HL-60 (cell line): ENCODE results near the gene DAGLB.
A peak's percentile ranks its signal among the peaks of the same experiment; 100 is the strongest.

Source experiments
- DNase-seq, 2 experiments: peaks; one replicate each; pipeline ENCODE4 v3.0.0-alpha.2; 2010 to 2020; ENCODE audit warnings: low read depth in 1 of 2, low spot score in 1 of 2
- H3K27ac ChIP-seq: fragments of 250-450 bp; sonication (Bioruptor Pico); replicated peaks from 2 replicates; pipeline ENCODE4 v1.5.1; 2020; ENCODE audit warnings: mild to moderate bottlenecking, moderate library complexity
- H3K27me3 ChIP-seq: fragments of 250-450 bp; sonication (Bioruptor Pico); 2 replicates; pipeline ENCODE4 v1.5.1; 2021; ENCODE audit warnings: mild to moderate bottlenecking, moderate library complexity; ENCODE audit not compliant: insufficient read depth, poor library complexity, severe bottlenecking
- H3K4me3 ChIP-seq: replicated peaks from 2 replicates; pipeline ENCODE4 v1.5.1; 2011; ENCODE audit warnings: mild to moderate bottlenecking, control low read depth, low read length; ENCODE audit not compliant: insufficient read depth
- CTCF ChIP-seq: IDR thresholded peaks from one replicate; pipeline ENCODE4 v1.5.1; 2011; ENCODE audit warnings: low read length, control low read depth, inconsistent platforms; ENCODE audit not compliant: insufficient read depth
- GABPA ChIP-seq: IDR thresholded peaks from 2 replicates; pipeline ENCODE4 v1.6.1; 2012; ENCODE audit warnings: low read depth
- POLR2AphosphoS5 ChIP-seq: IDR thresholded peaks from 2 replicates; pipeline ENCODE4 v1.6.1; 2012; ENCODE audit warnings: low read depth
- REST ChIP-seq: IDR thresholded peaks from 2 replicates; pipeline ENCODE4 v1.6.1; 2012; ENCODE audit warnings: low read depth; ENCODE audit not compliant: insufficient replicate concordance
- SPI1 ChIP-seq: IDR thresholded peaks from 2 replicates; pipeline ENCODE4 v1.6.1; 2012; ENCODE audit warnings: low read depth, mild to moderate bottlenecking, borderline replicate concordance

The DAGLB gene

GRCh38 chr7:6417408-6417807 is 30.3 kb downstream of the DAGLB start:
- no peak for DNase-seq
- Histone ChIP-seq H3K4me3 (no peak overlapping the region), H3K27me3 (no peaks in the 10 kb centered on the region), H3K27ac (no peak overlapping the region)
- TF ChIP-seq GABPA, result no peak
- TF ChIP-seq POLR2AphosphoS5, result no peak
- no peak for TF ChIP-seq SPI1
- no peak for TF ChIP-seq CTCF
- no peak for TF ChIP-seq REST

GRCh38 chr7:6416516-6417145 is 31.1 kb downstream of the DAGLB start:
- Histone ChIP-seq H3K4me3 (no peak overlapping the region), H3K27me3 (no peaks in the 10 kb centered on the region), H3K27ac (no peak overlapping the region)
- TF ChIP-seq CTCF (no peak), POLR2AphosphoS5 (peak; percentile 11; the same call in 1 of the 2 replicates)
- no peak for DNase-seq

- H3K27ac ChIP-seq, result no peak overlapping the region
- DNase-seq, result no peak
- no peak overlapping the region for H3K4me3 ChIP-seq
- no peaks in the 10 kb centered on the region for H3K27me3 ChIP-seq
- TF ChIP-seq POLR2AphosphoS5 (no peak), SPI1 (no peak), GABPA (no peak), REST (no peak), CTCF (no peak)
These were observed 34.1 kb downstream of the DAGLB start for GRCh38 chr7:6413637-6414036.
